DMS53 (cell line): ENCODE results near the gene SPNS2.

ENCODE experiments used
- DNase-seq: peaks from one replicate; lab custom pipeline; 2025; lab: John Stamatoyannopoulos, UW

The SPNS2 gene

GRCh38 chr17:4520060-4520893 is 21.6 kb downstream of the SPNS2 start:
- DNase-seq, result no peak

GRCh38 chr17:4520894-4521600 is 22.4 kb downstream of the SPNS2 start:
- DNase-seq, result no peak

- DNase-seq, result no peak
These were observed 24.0 kb downstream of the SPNS2 start for GRCh38 chr17:4522661-4523060.

GRCh38 chr17:4523946-4524345 is 25.3 kb downstream of the SPNS2 start:
- DNase-seq, result no peak

- no peak for DNase-seq
These were observed 27.2 kb downstream of the SPNS2 start for GRCh38 chr17:4525691-4526397.

- no peak for DNase-seq
These were observed 28.5 kb downstream of the SPNS2 start for GRCh38 chr17:4527134-4527533.

GRCh38 chr17:4527566-4528125 is 29.0 kb downstream of the SPNS2 start:
- DNase-seq, result no peak

- DNase-seq, result no peak
These were observed 31.0 kb downstream of the SPNS2 start for GRCh38 chr17:4529533-4530152.

- DNase-seq, result no peak
These were observed 32.4 kb downstream of the SPNS2 start for GRCh38 chr17:4530799-4531730.

GRCh38 chr17:4531988-4532736 is 33.5 kb downstream of the SPNS2 start:
- DNase-seq, result no peak

- no peak for DNase-seq
These were observed 34.3 kb downstream of the SPNS2 start for GRCh38 chr17:4532860-4533522.

- DNase-seq, result peak; percentile 43
These were observed 35.1 kb downstream of the SPNS2 start for GRCh38 chr17:4533523-4534504.

GRCh38 chr17:4534515-4534914 is 35.8 kb downstream of the SPNS2 start:
- DNase-seq, result no peak

- no peak for DNase-seq
These were observed 36.4 kb downstream of the SPNS2 start for GRCh38 chr17:4534928-4535666.

- no peak for DNase-seq
These were observed 37.1 kb downstream of the SPNS2 start for GRCh38 chr17:4535667-4536258.

- no peak for DNase-seq
These were observed 37.6 kb downstream of the SPNS2 start for GRCh38 chr17:4536259-4536741.
